DOHH2 (cell line): ENCODE measurements around the gene GATAD2A.

Experiments
- H3F3A ChIP-seq: fragments of 200-600 bp; sonication (generic), shearing (Covaris generic); 2 replicates; pipeline ENCODE4 v1.6.0; 2016; ENCODE audit warnings: antibody characterized with exemption, mild to moderate bottlenecking; ENCODE audit not compliant: control insufficient read depth, insufficient read depth
- H3K27ac ChIP-seq: fragments of 200-600 bp; sonication (generic); 2 replicates; pipeline ENCODE4 v1.5.1; 2014; ENCODE audit warnings: low read depth, mild to moderate bottlenecking, low read length, moderate library complexity
- H3K27me3 ChIP-seq: fragments of 200-600 bp; sonication (generic); 2 replicates; pipeline ENCODE4 v1.6.1; 2014; ENCODE audit warnings: mild to moderate bottlenecking, low read length, mixed read lengths; ENCODE audit not compliant: control insufficient read depth
- H3K36me3 ChIP-seq: fragments of 200-600 bp; sonication (generic); 2 replicates; pipeline ENCODE4 v1.6.1; 2014; ENCODE audit warnings: mild to moderate bottlenecking, low read length, moderate library complexity, mixed read lengths; ENCODE audit not compliant: control insufficient read depth
- H3K4me1 ChIP-seq: fragments of 200-600 bp; sonication (generic); 2 replicates; pipeline ENCODE4 v1.6.1; 2014; ENCODE audit warnings: mild to moderate bottlenecking, low read length, mixed read lengths; ENCODE audit not compliant: control insufficient read depth
- H3K4me2 ChIP-seq: fragments of 200-600 bp; sonication (generic); 2 replicates; pipeline ENCODE4 v1.6.0; 2014; ENCODE audit warnings: mild to moderate bottlenecking, low read length, moderate library complexity
- H3K4me3 ChIP-seq: fragments of 200-600 bp; sonication (generic); 2 replicates; pipeline ENCODE4 v1.5.1; 2014; ENCODE audit warnings: mild to moderate bottlenecking, low read length, mixed read lengths
- H3K79me2 ChIP-seq: fragments of 200-600 bp; sonication (generic); 2 replicates; pipeline ENCODE4 v1.6.1; 2014; ENCODE audit warnings: mild to moderate bottlenecking, low read length, mixed read lengths; ENCODE audit not compliant: control insufficient read depth
- H3K9me2 ChIP-seq: fragments of 200-600 bp; sonication (generic); replicated peaks from 2 replicates; pipeline ENCODE4 v1.6.1; 2014; ENCODE audit warnings: mild to moderate bottlenecking, low read length, mixed read lengths; ENCODE audit not compliant: control insufficient read depth
- H3K9me3 ChIP-seq: fragments of 200-600 bp; sonication (generic); 2 replicates; pipeline ENCODE4 v1.6.1; 2014; ENCODE audit warnings: antibody characterized with exemption, low read length, mixed read lengths; ENCODE audit not compliant: control insufficient read depth, insufficient read depth
- H4K20me1 ChIP-seq: fragments of 200-600 bp; sonication (generic); 2 replicates; pipeline ENCODE4 v1.6.0; 2014; ENCODE audit warnings: low read depth, mild to moderate bottlenecking, antibody characterized with exemption, low read length, moderate library complexity; ENCODE audit not compliant: control insufficient read depth, insufficient read depth
- EZH2phosphoT487 ChIP-seq: fragments of 200-600 bp; sonication (generic); IDR thresholded peaks from 2 replicates; pipeline ENCODE4 v1.6.1; 2017; ENCODE audit warnings: borderline replicate concordance, mild to moderate bottlenecking, antibody characterized with exemption, low read length, moderate library complexity, mixed read lengths
- TF ChIP-seq, protein P1 (sequence below): fragments of 200-600 bp; sonication (generic); IDR thresholded peaks from one replicate; pipeline ENCODE4 v1.5.1; 2014; ENCODE audit warnings: antibody characterized with exemption, mild to moderate bottlenecking, low read depth, low read length; ENCODE audit not compliant: poor library complexity, severe bottlenecking

Gene GATAD2A, protein sequence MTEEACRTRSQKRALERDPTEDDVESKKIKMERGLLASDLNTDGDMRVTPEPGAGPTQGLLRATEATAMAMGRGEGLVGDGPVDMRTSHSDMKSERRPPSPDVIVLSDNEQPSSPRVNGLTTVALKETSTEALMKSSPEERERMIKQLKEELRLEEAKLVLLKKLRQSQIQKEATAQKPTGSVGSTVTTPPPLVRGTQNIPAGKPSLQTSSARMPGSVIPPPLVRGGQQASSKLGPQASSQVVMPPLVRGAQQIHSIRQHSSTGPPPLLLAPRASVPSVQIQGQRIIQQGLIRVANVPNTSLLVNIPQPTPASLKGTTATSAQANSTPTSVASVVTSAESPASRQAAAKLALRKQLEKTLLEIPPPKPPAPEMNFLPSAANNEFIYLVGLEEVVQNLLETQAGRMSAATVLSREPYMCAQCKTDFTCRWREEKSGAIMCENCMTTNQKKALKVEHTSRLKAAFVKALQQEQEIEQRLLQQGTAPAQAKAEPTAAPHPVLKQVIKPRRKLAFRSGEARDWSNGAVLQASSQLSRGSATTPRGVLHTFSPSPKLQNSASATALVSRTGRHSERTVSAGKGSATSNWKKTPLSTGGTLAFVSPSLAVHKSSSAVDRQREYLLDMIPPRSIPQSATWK

DNA sequence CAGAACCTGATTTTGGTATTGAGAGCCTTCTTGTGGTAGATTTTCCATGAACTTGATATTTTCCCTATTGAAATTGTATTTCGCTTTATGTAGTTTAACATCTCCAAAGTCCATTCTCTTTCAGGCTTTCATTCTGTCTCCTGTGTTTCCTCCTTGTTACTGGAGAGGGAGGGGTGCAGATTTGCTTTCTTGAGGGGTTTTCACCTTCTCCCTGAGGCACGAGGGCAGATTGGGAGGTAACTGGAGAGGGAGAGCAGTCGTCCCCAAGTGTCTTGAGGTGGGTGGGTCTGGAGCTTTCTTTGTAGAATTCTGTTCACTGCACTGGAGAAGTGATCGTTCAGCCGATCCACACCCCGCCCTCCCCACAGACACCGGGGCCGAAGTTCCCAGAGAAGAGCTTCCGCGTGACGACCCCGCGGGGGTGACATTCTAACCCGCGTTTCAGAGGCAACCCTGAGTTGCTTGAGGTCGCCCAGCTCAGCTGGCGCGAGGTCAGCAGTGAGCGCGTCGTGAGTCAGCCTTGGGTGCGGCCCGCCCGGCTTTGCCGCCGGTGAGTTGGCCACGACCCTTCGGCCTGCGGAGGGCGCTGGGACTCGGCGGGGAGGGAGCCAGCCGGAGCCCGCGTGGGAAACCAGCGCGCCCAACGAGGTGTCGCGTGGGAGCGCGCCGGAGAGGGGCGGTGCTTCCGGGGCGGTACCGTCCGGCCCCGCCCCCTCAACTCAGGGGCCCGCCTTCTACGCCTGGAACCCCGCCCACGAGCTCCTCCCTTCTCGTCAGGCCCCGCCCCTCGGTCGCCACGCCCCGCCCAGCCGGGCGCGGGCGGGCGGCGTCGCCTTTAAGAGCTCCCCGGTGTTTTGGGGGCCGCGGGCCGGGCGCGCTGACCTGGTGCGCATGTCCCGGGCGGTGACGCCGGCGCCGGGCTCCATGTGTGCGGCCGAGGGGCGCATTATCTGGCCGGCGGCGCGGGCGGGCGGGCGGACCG is at the start of gene GATAD2A:
Gene GATAD2A, plus strand, starts transcription at position 797 of the 982 bp plus-strand sequence. CDS start 59,671 bp downstream, outside the sequence.
- Histone ChIP-seq H3K4me2 (peak within 1 kb of the TSS; percentile 96), H3K79me2 (peaks cover 92% of the 10 kb centered on the region), H3K9me3 (no peaks in the 10 kb centered on the region), H3K27me3 (no peaks in the 10 kb centered on the region), H3K9me2 (no peaks in the 10 kb centered on the region), H3K27ac (peak within 1 kb of the TSS; percentile 61), H3F3A (peaks cover 12% of the 10 kb centered on the region), H3K36me3 (peaks cover 32% of the 10 kb centered on the region), H4K20me1 (peaks cover 35% of the 10 kb centered on the region), H3K4me1 (peaks cover 45% of the 10 kb centered on the region), H3K4me3 (peak within 1 kb of the TSS; percentile 79)
- TF ChIP-seq, protein P1, sequence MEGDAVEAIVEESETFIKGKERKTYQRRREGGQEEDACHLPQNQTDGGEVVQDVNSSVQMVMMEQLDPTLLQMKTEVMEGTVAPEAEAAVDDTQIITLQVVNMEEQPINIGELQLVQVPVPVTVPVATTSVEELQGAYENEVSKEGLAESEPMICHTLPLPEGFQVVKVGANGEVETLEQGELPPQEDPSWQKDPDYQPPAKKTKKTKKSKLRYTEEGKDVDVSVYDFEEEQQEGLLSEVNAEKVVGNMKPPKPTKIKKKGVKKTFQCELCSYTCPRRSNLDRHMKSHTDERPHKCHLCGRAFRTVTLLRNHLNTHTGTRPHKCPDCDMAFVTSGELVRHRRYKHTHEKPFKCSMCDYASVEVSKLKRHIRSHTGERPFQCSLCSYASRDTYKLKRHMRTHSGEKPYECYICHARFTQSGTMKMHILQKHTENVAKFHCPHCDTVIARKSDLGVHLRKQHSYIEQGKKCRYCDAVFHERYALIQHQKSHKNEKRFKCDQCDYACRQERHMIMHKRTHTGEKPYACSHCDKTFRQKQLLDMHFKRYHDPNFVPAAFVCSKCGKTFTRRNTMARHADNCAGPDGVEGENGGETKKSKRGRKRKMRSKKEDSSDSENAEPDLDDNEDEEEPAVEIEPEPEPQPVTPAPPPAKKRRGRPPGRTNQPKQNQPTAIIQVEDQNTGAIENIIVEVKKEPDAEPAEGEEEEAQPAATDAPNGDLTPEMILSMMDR = peak; percentile 43
- TF ChIP-seq EZH2phosphoT487 = no peak

DNA sequence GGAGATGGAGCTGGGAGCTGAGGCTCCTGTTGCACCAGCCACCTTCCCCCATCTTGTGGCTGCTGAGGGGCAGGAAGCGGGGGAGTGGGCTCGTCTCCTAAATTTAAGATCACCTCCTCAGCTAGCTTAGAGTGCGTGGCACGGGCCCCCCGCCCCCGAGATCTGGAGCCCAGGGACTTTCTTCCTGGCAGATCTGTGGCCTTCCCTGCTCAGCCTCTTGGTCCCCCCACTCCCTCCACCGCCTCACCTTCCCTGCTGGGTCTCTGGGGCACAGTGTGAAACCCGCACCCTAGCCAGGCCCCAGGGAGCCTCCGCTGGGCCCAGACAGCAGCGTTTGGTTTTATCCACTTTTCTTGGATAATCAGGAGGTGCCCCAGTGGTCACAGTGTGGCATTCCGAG is 49.0 kb upstream of the GATAD2A start:
- Histone ChIP-seq H3F3A (peaks cover 9% of the 10 kb centered on the region), H3K9me3 (no peaks in the 10 kb centered on the region), H3K79me2 (no peaks in the 10 kb centered on the region), H3K4me2 (no peak overlapping the region), H3K27me3 (no peaks in the 10 kb centered on the region), H3K4me1 (peaks cover 12% of the 10 kb centered on the region), H3K4me3 (no peak overlapping the region), H4K20me1 (no peaks in the 10 kb centered on the region), H3K9me2 (no peaks in the 10 kb centered on the region), H3K27ac (no peak overlapping the region), H3K36me3 (peaks cover 50% of the 10 kb centered on the region)
- TF ChIP-seq EZH2phosphoT487 = no peak
- TF ChIP-seq, protein P1 = no peak

DNA sequence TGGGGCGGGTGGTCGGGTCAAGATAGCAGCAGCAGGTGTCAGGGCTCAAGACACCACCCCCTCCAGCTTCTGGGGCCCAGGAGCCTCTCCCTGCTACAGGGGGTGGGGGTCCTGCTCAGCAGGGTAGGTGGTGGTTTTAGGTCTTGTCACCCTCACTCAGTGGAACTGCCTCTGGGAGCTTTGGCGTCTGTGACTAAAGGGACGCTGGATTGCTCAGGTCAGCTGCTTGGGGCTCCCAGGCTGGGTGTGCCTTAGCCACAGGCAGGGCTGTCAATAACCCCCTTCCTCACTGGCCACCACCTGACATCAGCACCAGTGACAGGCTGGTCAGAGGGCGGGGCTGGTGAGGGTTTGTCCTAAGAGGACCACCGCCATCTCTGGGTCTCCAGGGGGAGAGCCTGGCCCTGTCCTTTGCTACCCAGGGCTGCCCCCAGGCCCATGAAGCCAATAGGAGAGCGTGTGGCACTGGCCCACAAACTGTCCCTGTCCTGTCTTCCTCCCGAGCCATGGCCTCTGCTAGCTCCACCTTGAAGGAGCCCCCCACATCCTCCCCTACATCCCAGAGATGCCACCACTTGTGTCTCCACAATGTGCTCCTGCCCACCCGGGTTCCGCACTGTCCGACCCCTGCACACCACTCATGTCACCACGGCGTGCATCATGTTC is 48.4 kb upstream of the GATAD2A start:
- H3K4me3 ChIP-seq = no peak overlapping the region
- no peaks in the 10 kb centered on the region for H3K27me3 ChIP-seq
- no peaks in the 10 kb centered on the region for H3K9me3 ChIP-seq
- H3K4me2 ChIP-seq = no peak overlapping the region
- H3F3A ChIP-seq = peaks cover 9% of the 10 kb centered on the region
- H3K9me2 ChIP-seq = no peaks in the 10 kb centered on the region
- H3K79me2 ChIP-seq = no peaks in the 10 kb centered on the region
- TF ChIP-seq EZH2phosphoT487 = no peak
- TF ChIP-seq, protein P1 = no peak
- H3K4me1 ChIP-seq = peaks cover 15% of the 10 kb centered on the region
- H4K20me1 ChIP-seq = no peaks in the 10 kb centered on the region
- no peak overlapping the region for H3K27ac ChIP-seq
- peaks cover 48% of the 10 kb centered on the region for H3K36me3 ChIP-seq
